DND-41 (cell line): Measurements from ENCODE around the gene ANKFN1.

Experiments used
- EZH2 ChIP-seq: IDR thresholded peaks from 3 replicates; pipeline ENCODE4 v1.6.1; 2012; ENCODE audit warnings: borderline replicate concordance, low read depth, mild to moderate bottlenecking, moderate library complexity, low read length, inconsistent platforms; ENCODE audit not compliant: severe bottlenecking
- TF ChIP-seq, protein P1 (sequence below): IDR thresholded peaks from 2 replicates; pipeline ENCODE4 v1.5.1; 2012; ENCODE audit warnings: borderline replicate concordance, low read length, moderate library complexity, mild to moderate bottlenecking; ENCODE audit not compliant: poor library complexity, severe bottlenecking; ENCODE audit errors: extremely low read depth

DNA sequence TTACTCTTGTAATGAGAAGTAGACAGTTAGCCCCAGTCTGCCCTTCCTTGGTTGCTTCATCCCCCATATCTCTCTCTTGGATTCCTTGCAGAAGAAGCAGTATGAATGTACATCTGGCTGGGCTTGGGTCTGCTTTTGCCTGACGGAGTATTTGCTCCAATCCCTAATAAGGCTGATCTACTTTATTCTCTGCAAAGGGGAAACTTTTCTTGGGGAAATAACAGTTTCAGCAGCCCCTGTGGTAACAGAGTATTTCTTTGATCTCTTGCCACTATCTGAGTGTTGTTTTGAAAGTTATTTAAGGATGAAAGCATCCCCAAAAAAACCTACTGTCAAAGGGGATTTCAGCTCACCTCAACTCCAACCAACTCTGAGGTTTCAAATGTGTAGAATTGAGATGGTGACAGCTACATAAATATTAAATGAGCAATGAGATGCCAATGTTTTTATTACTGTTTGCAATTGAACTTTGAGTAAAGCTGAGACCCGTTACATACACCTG lies 271.3 kb downstream of the ANKFN1 start:
- TF ChIP-seq, protein P1, sequence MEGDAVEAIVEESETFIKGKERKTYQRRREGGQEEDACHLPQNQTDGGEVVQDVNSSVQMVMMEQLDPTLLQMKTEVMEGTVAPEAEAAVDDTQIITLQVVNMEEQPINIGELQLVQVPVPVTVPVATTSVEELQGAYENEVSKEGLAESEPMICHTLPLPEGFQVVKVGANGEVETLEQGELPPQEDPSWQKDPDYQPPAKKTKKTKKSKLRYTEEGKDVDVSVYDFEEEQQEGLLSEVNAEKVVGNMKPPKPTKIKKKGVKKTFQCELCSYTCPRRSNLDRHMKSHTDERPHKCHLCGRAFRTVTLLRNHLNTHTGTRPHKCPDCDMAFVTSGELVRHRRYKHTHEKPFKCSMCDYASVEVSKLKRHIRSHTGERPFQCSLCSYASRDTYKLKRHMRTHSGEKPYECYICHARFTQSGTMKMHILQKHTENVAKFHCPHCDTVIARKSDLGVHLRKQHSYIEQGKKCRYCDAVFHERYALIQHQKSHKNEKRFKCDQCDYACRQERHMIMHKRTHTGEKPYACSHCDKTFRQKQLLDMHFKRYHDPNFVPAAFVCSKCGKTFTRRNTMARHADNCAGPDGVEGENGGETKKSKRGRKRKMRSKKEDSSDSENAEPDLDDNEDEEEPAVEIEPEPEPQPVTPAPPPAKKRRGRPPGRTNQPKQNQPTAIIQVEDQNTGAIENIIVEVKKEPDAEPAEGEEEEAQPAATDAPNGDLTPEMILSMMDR, result no peak
- no peak for TF ChIP-seq EZH2
